GM12878 (cell line): ENCODE measurements around the gene PPIA. TPM values are rescaled to one million over a fixed set of nuclear protein-coding genes. Genes with fewer than 3 reads are reported as not detected.

ENCODE experiments used
- ATF2 ChIP-seq: IDR thresholded peaks from 2 replicates; pipeline ENCODE4 v1.6.1; 2012; ENCODE audit warnings: low read length, inconsistent platforms
- BACH1 ChIP-seq: fragments of 450-650 bp; IDR thresholded peaks from 2 replicates; pipeline ENCODE4 v1.6.1; 2017; ENCODE audit warnings: mild to moderate bottlenecking, borderline replicate concordance
- CBX5 ChIP-seq: sonication (generic); IDR thresholded peaks from 2 replicates; pipeline ENCODE4 v1.6.1; 2016; ENCODE audit warnings: low read depth, moderate library complexity, mild to moderate bottlenecking, inconsistent platforms
- CHD2 ChIP-seq: IDR thresholded peaks from 2 replicates; pipeline ENCODE4 v1.6.1; 2011; ENCODE audit warnings: low read depth, low read length, improper control_type of control experiment, borderline replicate concordance
- HSF1 ChIP-seq: fragments of 150-350 bp; IDR thresholded peaks from 2 replicates; pipeline ENCODE4 v1.6.1; 2014; ENCODE audit warnings: mild to moderate bottlenecking, low read depth, low read length
- KLF5 ChIP-seq: fragments of 450-650 bp; IDR thresholded peaks from 2 replicates; pipeline ENCODE4 v1.6.1; 2014; ENCODE audit warnings: mild to moderate bottlenecking; ENCODE audit not compliant: partially characterized antibody
- MEF2A ChIP-seq: IDR thresholded peaks from 2 replicates; pipeline ENCODE4 v1.6.1; 2011; ENCODE audit warnings: low read depth, mild to moderate bottlenecking, low read length, moderate library complexity; ENCODE audit not compliant: insufficient read depth
- MYB ChIP-seq: fragments of 150-350 bp; IDR thresholded peaks from 2 replicates; pipeline ENCODE4 v1.6.1; 2014; ENCODE audit warnings: mild to moderate bottlenecking, low read depth, low read length, borderline replicate concordance
- NFIC ChIP-seq: IDR thresholded peaks from 2 replicates; pipeline ENCODE4 v1.6.1; 2012; ENCODE audit warnings: low read depth, mild to moderate bottlenecking, inconsistent platforms, low read length, moderate library complexity
- POLR2AphosphoS5 ChIP-seq: IDR thresholded peaks from 2 replicates; pipeline ENCODE4 v1.6.1; 2011; ENCODE audit warnings: mild to moderate bottlenecking, low read length, inconsistent platforms
- RCOR1 ChIP-seq: conservative IDR thresholded peaks from 2 replicates; pipeline ENCODE4 v1.6.1; 2012; ENCODE audit warnings: low read depth, low read length, improper control_type of control experiment
- RELA ChIP-seq: fragments of 450-650 bp; IDR thresholded peaks from 2 replicates; pipeline ENCODE4 v1.8.0; 2014; ENCODE audit warnings: borderline replicate concordance; ENCODE audit not compliant: partially characterized antibody
- SIN3A ChIP-seq: IDR thresholded peaks from 2 replicates; pipeline ENCODE4 v1.6.1; 2012; ENCODE audit warnings: low read depth, low read length, improper control_type of control experiment
- STAT3 ChIP-seq: IDR thresholded peaks from 2 replicates; pipeline ENCODE4 v1.6.1; 2011; ENCODE audit warnings: low read depth, low read length, improper control_type of control experiment
- SUPT20H ChIP-seq: IDR thresholded peaks from 2 replicates; pipeline ENCODE4 v1.6.1; 2011; ENCODE audit warnings: low read depth, mild to moderate bottlenecking, low read length, moderate library complexity, borderline replicate concordance; ENCODE audit not compliant: control insufficient read depth
- TCF12 ChIP-seq: IDR thresholded peaks from 2 replicates; pipeline ENCODE4 v1.6.1; 2011; ENCODE audit warnings: low read depth, mild to moderate bottlenecking, low read length
- USF1 ChIP-seq: IDR thresholded peaks from 2 replicates; pipeline ENCODE4 v1.6.1; 2011; ENCODE audit warnings: borderline replicate concordance, low read depth, mild to moderate bottlenecking, moderate library complexity, mixed read lengths, low read length; ENCODE audit not compliant: insufficient read depth; ENCODE audit errors: extremely low read length
- ZBTB11 ChIP-seq: fragments of 450-650 bp; formaldehyde crosslinking; IDR thresholded peaks from 2 replicates; pipeline ENCODE4 v1.5.0; 2022; ENCODE audit warnings: mild to moderate bottlenecking, missing genetic modification characterization
- ZNF24 ChIP-seq: fragments of 450-650 bp; IDR thresholded peaks from 2 replicates; pipeline ENCODE4 v1.6.1; 2017; ENCODE audit warnings: antibody characterized with exemption, mild to moderate bottlenecking
- polyA plus RNA-seq, 11 experiments: library from polyadenylated mRNA; depleted of rRNA in 4 of 11; unstranded in 6 of 11; stranded (reverse) in 5 of 11; fragments of >200 nt; fragmentation: Nextera tagmentation in 4 of 11; fragmentation: Illumina TruSeq in 1 of 11; extraction: Ambion mirVana in 4 of 11; extraction: Trizol in 1 of 11; gene quantifications; 1 replicate in 1 of 11; 2 replicates in 10 of 11; pipeline versions ENCODE4 v1.2.1 to v1.2.3, GENCODE V29; 2011 to 2016; ENCODE audit warnings: inconsistent platforms in 2 of 11, missing spikeins in 2 of 11, low read depth in 1 of 11
- total RNA-seq, 4 experiments: library from RNA; depleted of rRNA in 3 of 4; stranded (reverse); fragments of >200 nt in 3 of 4; fragmentation: Illumina TruSeq in 1 of 4; extraction: Trizol in 1 of 4; gene quantifications; 2 replicates each; pipeline versions ENCODE4 v1.2.1 to v1.2.3, GENCODE V29; 2013 to 2021

The PPIA gene
- total and polyA plus RNA-seq, 10 of the 15 experiments (the other 5 are each of a cell fraction or from before 2014, with no cell fraction given) = 2,712 to 7,982 (median 5,027) TPM

- TF ChIP-seq MEF2A (no peak), ZBTB11 (CRISPR knock-in tag) (no peak), MYB (peak; percentile 92), CBX5 (no peak), RCOR1 (no peak), ZNF24 (no peak), USF1 (peak; percentile 42), SIN3A (peak; percentile 86), SUPT20H (no peak), ATF2 (no peak), NFIC (no peak), TCF12 (no peak), STAT3 (no peak), RELA (peak; percentile 71), HSF1 (peak; percentile 66; the same call in 1 of the 2 replicates), CHD2 (peak; percentile 98), POLR2AphosphoS5 (peak; percentile 83), BACH1 (peak; percentile 93; the same call in 1 of the 2 replicates), KLF5 (peak; percentile 93)
These were observed 51.6 kb downstream of the PPIA start, which contains the start of gene H2AZ2 (continued) for GRCh38 chr7:44847920-44848634.
